HCT116 (cell line): ENCODE measurements around the gene SLC8A2. TPM values are rescaled to one million over a fixed set of nuclear protein-coding genes. Genes with fewer than 3 reads are reported as not detected.

Experiments
- ATAC-seq: fragments of 200-7000 bp; cut with Tn5 transposase; 2 replicates; pipeline ENCODE4 v1.9.1; 2020; ENCODE audit warnings: mild to moderate bottlenecking, moderate library complexity
- BruUV-seq: library from RNA; stranded (reverse); fragments of 400-500 nt; replicated peaks from 2 replicates; lab custom pipeline; 2021; lab: Mats Ljungman, UMichigan
- CTCF ChIA-PET: fragments of 300-600 bp; sonication (Branson Sonifier 250); formaldehyde crosslinking; loops from one replicate; lab custom pipeline; 2021; ENCODE audit warnings: antibody characterized with exemption; lab: Charles Lee
- POLR2A ChIA-PET: fragments of 300-600, 350-600 bp; sonication (Branson Sonifier 250); formaldehyde crosslinking; loops from one replicate; lab custom pipeline; 2021; ENCODE audit warnings: antibody characterized with exemption; lab: Charles Lee
- RAD21 ChIA-PET, 2 experiments: fragments of 300-600 bp; sonication (Branson Sonifier 250); formaldehyde crosslinking; loops; one replicate each; lab custom pipeline; 2023; ENCODE audit warnings: low total read pairs in 2 of 2; ENCODE audit not compliant: uncharacterized antibody in 2 of 2, unreplicated experiment in 2 of 2, low non-redundant PET in 1 of 2; lab: Charles Lee
- DNase-seq: peaks from one replicate; pipeline ENCODE4 v3.0.0-alpha.2; 2010; ENCODE audit warnings: low read depth, low spot score
- H2AFZ ChIP-seq: fragments of 200-600 bp; shearing (Covaris generic), sonication (generic); 2 replicates; pipeline ENCODE4 v1.6.1; 2017; ENCODE audit warnings: low read depth, mixed run types, mixed read lengths, antibody characterized with exemption, low read length; ENCODE audit not compliant: poor library complexity, severe bottlenecking
- H3K27ac ChIP-seq: 2 replicates; pipeline ENCODE4 v1.5.1; 2012; ENCODE audit warnings: low read depth, low read length
- H3K27me3 ChIP-seq: fragments of 200-600 bp; sonication (generic); 2 replicates; pipeline ENCODE4 v1.6.1; 2016; ENCODE audit warnings: mixed run types, low read length, mixed read lengths; ENCODE audit not compliant: insufficient read depth
- H3K36me3 ChIP-seq, 2 experiments: fragments of 200-500 bp in 1 of 2; fragments of 200-600 bp in 1 of 2; sonication (Bioruptor generic) in 1 of 2; sonication (generic) in 1 of 2; 2 replicates each; pipeline versions ENCODE4 v1.5.1 to v1.6.1; 2014 to 2016; ENCODE audit warnings: low read length in 2 of 2, inconsistent platforms in 1 of 2, mixed read lengths in 1 of 2, mixed run types in 1 of 2; ENCODE audit not compliant: insufficient read depth in 2 of 2, control insufficient read depth in 1 of 2
- H3K4me1 ChIP-seq, 2 experiments: fragments of 200-600 bp in 1 of 2; sonication (generic) in 1 of 2; 2 replicates each; pipeline versions ENCODE4 v1.5.1 to v1.6.1; 2012 to 2017; ENCODE audit warnings: low read length in 2 of 2, inconsistent platforms in 1 of 2, mild to moderate bottlenecking in 1 of 2, mixed read lengths in 1 of 2, mixed run types in 1 of 2, moderate library complexity in 1 of 2; ENCODE audit not compliant: insufficient read depth in 2 of 2, control insufficient read depth in 1 of 2
- H3K4me2 ChIP-seq: fragments of 200-600 bp; sonication (generic); 2 replicates; pipeline ENCODE4 v1.6.1; 2017; ENCODE audit warnings: mixed run types, low read length, mixed read lengths
- H3K4me3 ChIP-seq, 2 experiments: fragments of 200-600 bp in 1 of 2; sonication (generic) in 1 of 2; replicated peaks in 1 of 2; 2 replicates each; pipeline ENCODE4 v1.5.1; 2011 to 2016; ENCODE audit warnings: low read length in 2 of 2, control low read depth in 1 of 2, low read depth in 1 of 2, mild to moderate bottlenecking in 1 of 2, mixed read lengths in 1 of 2, mixed run types in 1 of 2
- H3K79me2 ChIP-seq: fragments of 200-600 bp; sonication (generic); 2 replicates; pipeline ENCODE4 v1.6.1; 2017; ENCODE audit warnings: mild to moderate bottlenecking, mixed run types, low read length, moderate library complexity, mixed read lengths; ENCODE audit not compliant: insufficient read depth
- H3K9ac ChIP-seq: fragments of 200-600 bp; sonication (generic); 2 replicates; pipeline ENCODE4 v1.6.1; 2016; ENCODE audit warnings: low read length, mixed read lengths
- H3K9me2 ChIP-seq: fragments of 200-600 bp; sonication (generic), shearing (Covaris generic); 2 replicates; pipeline ENCODE4 v1.6.1; 2017; ENCODE audit warnings: mixed run types, mild to moderate bottlenecking, moderate library complexity; ENCODE audit not compliant: insufficient read depth
- H3K9me3 ChIP-seq, 2 experiments: fragments of 200-500 bp in 1 of 2; fragments of 200-600 bp in 1 of 2; sonication (Bioruptor generic) in 1 of 2; sonication (generic) in 1 of 2; 2 replicates each; pipeline ENCODE4 v1.6.1; 2014 to 2017; ENCODE audit warnings: low read length in 2 of 2, mixed read lengths in 2 of 2, inconsistent platforms in 1 of 2, low read depth in 1 of 2, mild to moderate bottlenecking in 1 of 2, mixed run types in 1 of 2, moderate library complexity in 1 of 2; ENCODE audit not compliant: control insufficient read depth in 1 of 2, insufficient read depth in 1 of 2
- H4K20me1 ChIP-seq: fragments of 200-600 bp; sonication (generic), shearing (Covaris generic); 2 replicates; pipeline ENCODE4 v1.6.1; 2017; ENCODE audit warnings: mixed run types, mild to moderate bottlenecking, moderate library complexity; ENCODE audit not compliant: insufficient read depth
- CEBPB ChIP-seq: IDR thresholded peaks from 2 replicates; pipeline ENCODE4 v1.6.1; 2012; ENCODE audit warnings: low read depth
- EGR1 ChIP-seq: IDR thresholded peaks from 2 replicates; pipeline ENCODE4 v1.6.1; 2012; ENCODE audit warnings: low read depth
- EZH2 ChIP-seq: fragments of 200-600 bp; sonication (generic); IDR thresholded peaks from 2 replicates; pipeline ENCODE4 v1.6.1; 2017; ENCODE audit warnings: antibody characterized with exemption, mixed run types
- EZH2phosphoT487 ChIP-seq: fragments of 200-600 bp; IDR thresholded peaks from 2 replicates; pipeline ENCODE4 v1.6.1; 2018; ENCODE audit warnings: antibody characterized with exemption, borderline replicate concordance
- FOSL1 ChIP-seq: IDR thresholded peaks from 2 replicates; pipeline ENCODE4 v1.6.1; 2012; ENCODE audit warnings: low read depth
- POLR2AphosphoS5 ChIP-seq: IDR thresholded peaks from 2 replicates; pipeline ENCODE4 v1.6.1; 2011; ENCODE audit warnings: mild to moderate bottlenecking, low read depth, low read length, moderate library complexity
- RAD21 ChIP-seq: IDR thresholded peaks from 2 replicates; pipeline ENCODE4 v1.6.1; 2012; ENCODE audit warnings: low read depth, mild to moderate bottlenecking
- SP1 ChIP-seq: IDR thresholded peaks from 2 replicates; pipeline ENCODE4 v1.6.1; 2012; ENCODE audit warnings: low read depth
- SRF ChIP-seq: IDR thresholded peaks from 2 replicates; pipeline ENCODE4 v1.6.1; 2012; ENCODE audit warnings: low read depth
- YY1 ChIP-seq: IDR thresholded peaks from 2 replicates; pipeline ENCODE4 v1.6.1; 2011; ENCODE audit warnings: low read length, low read depth, moderate library complexity, mild to moderate bottlenecking; ENCODE audit not compliant: insufficient replicate concordance; ENCODE audit errors: extremely low read depth
- ZFX ChIP-seq: fragments of 450-650 bp; IDR thresholded peaks from 2 replicates; pipeline ENCODE4 v1.6.1; 2017
- ZNF274 ChIP-seq: fragments of 200-500 bp; sonication (Bioruptor generic); IDR thresholded peaks from 2 replicates; pipeline ENCODE4 v1.6.1; 2014; ENCODE audit warnings: mild to moderate bottlenecking, low read depth, low read length, inconsistent platforms
- intact Hi-C: fragments of 100-400 bp; cut with micrococcal nuclease; formaldehyde crosslinking; loops from 2 replicates; pipeline ENCODE4 v1.10.0; 2022
- total RNA-seq: library from RNA; stranded (reverse); gene quantifications from one replicate; pipeline ENCODE4 v1.2.1, GENCODE V29; 2021; ENCODE audit not compliant: unreplicated experiment
- TF ChIP-seq, protein P1 (sequence below): IDR thresholded peaks from 2 replicates; pipeline ENCODE4 v1.6.1; 2011; ENCODE audit warnings: mild to moderate bottlenecking, low read length, moderate library complexity; ENCODE audit not compliant: insufficient replicate concordance; ENCODE audit errors: extremely low read depth
- TF ChIP-seq, protein P2 (sequence below): IDR thresholded peaks from 2 replicates; pipeline ENCODE4 v1.6.1; 2012
- TF ChIP-seq, protein P3 (sequence below): IDR thresholded peaks from 2 replicates; pipeline ENCODE4 v1.6.1; 2012

SLC8A2 gene
- total RNA-seq, 1 experiment from 2014 or later: 0.98 TPM

DNA sequence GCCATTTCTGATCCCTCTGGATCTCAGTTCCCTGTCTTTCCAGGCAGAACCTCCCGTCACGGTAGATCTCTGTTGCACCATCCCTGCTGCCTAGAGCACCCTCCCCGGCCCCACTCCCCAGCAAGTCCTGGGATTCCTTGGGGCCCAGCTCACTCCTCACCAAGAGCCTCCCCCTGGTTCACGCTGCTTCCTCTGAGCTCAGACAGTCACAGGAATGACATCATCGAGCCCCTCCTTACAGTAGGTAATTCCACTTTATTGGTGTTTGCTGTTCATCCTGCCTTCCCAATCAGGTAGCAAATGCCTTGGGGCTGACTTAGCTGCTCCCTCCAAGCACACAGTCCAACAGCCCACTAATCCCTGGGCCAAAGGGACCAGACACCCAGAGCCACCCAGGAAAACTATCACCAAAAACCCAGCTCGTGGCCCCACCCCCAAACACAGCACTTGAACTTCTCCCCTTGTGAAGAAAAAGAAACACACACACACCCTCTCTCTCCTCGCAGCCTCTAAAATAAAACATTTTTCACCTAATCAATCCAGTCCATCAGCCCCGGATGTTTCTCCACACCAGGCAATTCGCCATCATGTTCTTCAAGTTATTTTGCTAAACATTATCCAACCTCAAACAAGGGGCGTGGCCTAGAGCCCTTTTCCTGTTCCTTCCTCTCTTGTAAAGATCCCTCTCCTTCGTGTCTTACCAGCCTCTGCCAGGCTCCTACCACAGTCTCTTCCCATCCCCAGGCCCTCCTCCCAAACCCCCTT, 40.7 kb upstream of the SLC8A2 start:
- no peak overlapping the region for H3K4me2 ChIP-seq
- intact Hi-C loops: no loop called here
- DNase-seq (no peak), ATAC-seq (no peak)
- H3K4me1 ChIP-seq: peaks cover 8 to 26% of the 10 kb centered on the region in 2 experiments; a peak in 3 of 4 replicates
- H3K36me3 ChIP-seq: no peaks in the 10 kb centered on the region
- peaks cover 52% of the 10 kb centered on the region for H3K79me2 ChIP-seq
- RAD21 ChIA-PET: no interaction called here
- no peaks in the 10 kb centered on the region for H3K9me2 ChIP-seq
- CTCF ChIA-PET: no interaction called here
- no TSS peak for BruUV-seq
- H3K9me3 ChIP-seq: no peaks in the 10 kb centered on the region
- no peak for TF ChIP-seq EZH2
- no peak overlapping the region for H2AFZ ChIP-seq
- POLR2A ChIA-PET: no interaction called here
- H4K20me1 ChIP-seq: no peaks in the 10 kb centered on the region
- H3K9ac ChIP-seq: no peak overlapping the region
- no peak overlapping the region for H3K4me3 ChIP-seq
- no peaks in the 10 kb centered on the region for H3K27me3 ChIP-seq
- no peak overlapping the region for H3K27ac ChIP-seq

DNA sequence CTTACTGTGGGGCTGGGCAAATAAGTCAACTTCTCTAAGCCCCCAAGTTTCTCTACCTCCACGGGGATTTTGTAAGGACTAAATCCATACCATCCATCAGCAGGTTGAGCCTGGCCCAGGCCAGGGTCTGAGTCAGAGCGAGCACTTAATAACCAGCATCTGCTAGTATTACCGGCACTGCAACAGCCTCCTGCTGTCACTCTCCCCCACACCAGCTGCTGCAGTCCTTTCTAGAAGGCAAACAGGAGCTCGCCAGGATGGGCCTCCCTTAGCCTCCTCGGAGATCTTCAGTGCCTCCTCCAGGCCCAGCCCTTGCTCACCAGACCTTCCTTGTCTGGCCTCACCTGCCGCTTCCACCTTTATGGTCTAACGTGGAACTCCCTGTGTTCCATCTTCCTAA, 40.0 kb upstream of the SLC8A2 start:
- intact Hi-C loops: no loop called here
- BruUV-seq: no TSS peak
- CTCF ChIA-PET: no interaction called here
- H3K9me3 ChIP-seq: no peaks in the 10 kb centered on the region
- no peak overlapping the region for H3K9ac ChIP-seq
- no peak overlapping the region for H3K4me2 ChIP-seq
- RAD21 ChIA-PET: no interaction called here
- H3K36me3 ChIP-seq: no peaks in the 10 kb centered on the region
- no peak overlapping the region for H3K27ac ChIP-seq
- DNase-seq (no peak), ATAC-seq (no peak)
- H2AFZ ChIP-seq: no peak overlapping the region
- H3K4me3 ChIP-seq: no peak overlapping the region
- H3K9me2 ChIP-seq: no peaks in the 10 kb centered on the region
- peaks cover 52% of the 10 kb centered on the region for H3K79me2 ChIP-seq
- TF ChIP-seq YY1 (no peak), FOSL1 (no peak), EGR1 (no peak), EZH2phosphoT487 (no peak), CEBPB (no peak), EZH2 (no peak), ZFX (no peak), SP1 (no peak), RAD21 (no peak), SRF (no peak), ZNF274 (no peak), POLR2AphosphoS5 (no peak)
- TF ChIP-seq, protein P1, sequence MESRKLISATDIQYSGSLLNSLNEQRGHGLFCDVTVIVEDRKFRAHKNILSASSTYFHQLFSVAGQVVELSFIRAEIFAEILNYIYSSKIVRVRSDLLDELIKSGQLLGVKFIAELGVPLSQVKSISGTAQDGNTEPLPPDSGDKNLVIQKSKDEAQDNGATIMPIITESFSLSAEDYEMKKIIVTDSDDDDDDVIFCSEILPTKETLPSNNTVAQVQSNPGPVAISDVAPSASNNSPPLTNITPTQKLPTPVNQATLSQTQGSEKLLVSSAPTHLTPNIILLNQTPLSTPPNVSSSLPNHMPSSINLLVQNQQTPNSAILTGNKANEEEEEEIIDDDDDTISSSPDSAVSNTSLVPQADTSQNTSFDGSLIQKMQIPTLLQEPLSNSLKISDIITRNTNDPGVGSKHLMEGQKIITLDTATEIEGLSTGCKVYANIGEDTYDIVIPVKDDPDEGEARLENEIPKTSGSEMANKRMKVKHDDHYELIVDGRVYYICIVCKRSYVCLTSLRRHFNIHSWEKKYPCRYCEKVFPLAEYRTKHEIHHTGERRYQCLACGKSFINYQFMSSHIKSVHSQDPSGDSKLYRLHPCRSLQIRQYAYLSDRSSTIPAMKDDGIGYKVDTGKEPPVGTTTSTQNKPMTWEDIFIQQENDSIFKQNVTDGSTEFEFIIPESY: no peak
- TF ChIP-seq, protein P2, sequence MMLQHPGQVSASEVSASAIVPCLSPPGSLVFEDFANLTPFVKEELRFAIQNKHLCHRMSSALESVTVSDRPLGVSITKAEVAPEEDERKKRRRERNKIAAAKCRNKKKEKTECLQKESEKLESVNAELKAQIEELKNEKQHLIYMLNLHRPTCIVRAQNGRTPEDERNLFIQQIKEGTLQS: no peak
- TF ChIP-seq, protein P3, sequence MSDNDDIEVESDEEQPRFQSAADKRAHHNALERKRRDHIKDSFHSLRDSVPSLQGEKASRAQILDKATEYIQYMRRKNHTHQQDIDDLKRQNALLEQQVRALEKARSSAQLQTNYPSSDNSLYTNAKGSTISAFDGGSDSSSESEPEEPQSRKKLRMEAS: no peak
- H3K27me3 ChIP-seq: no peaks in the 10 kb centered on the region
- POLR2A ChIA-PET: no interaction called here
- H3K4me1 ChIP-seq: peaks cover 8 to 26% of the 10 kb centered on the region in 2 experiments; a peak in 3 of 4 replicates
- no peaks in the 10 kb centered on the region for H4K20me1 ChIP-seq
